HG03575 (cell line): Measurements from ENCODE around the gene CEBPE.

ENCODE experiments used
- ATAC-seq: cut with Tn5 transposase; IDR thresholded peaks from one replicate; pipeline ENCODE4 v1.9.1; 2021; ENCODE audit not compliant: unreplicated experiment, insufficient number of reproducible peaks, low FRiP score; ENCODE audit errors: extremely low read depth

CEBPE gene

GRCh38 chr14:23125933-23126524 lies 7.0 kb upstream of the CEBPE start:
- no peak for ATAC-seq

- no peak for ATAC-seq
Measured at GRCh38 chr14:23125011-23125410, 6.0 kb upstream of the CEBPE start.

GRCh38 chr14:23124337-23124954 lies 5.4 kb upstream of the CEBPE start:
- no peak for ATAC-seq

- ATAC-seq: no peak
Measured at GRCh38 chr14:23123419-23123818, 4.4 kb upstream of the CEBPE start.

- ATAC-seq: no peak
Measured at GRCh38 chr14:23122086-23122485, 3.0 kb upstream of the CEBPE start.

- ATAC-seq: no peak
Measured at GRCh38 chr14:23121361-23121771, 2.3 kb upstream of the CEBPE start.

GRCh38 chr14:23120541-23121251 lies 1.6 kb upstream of the CEBPE start:
- ATAC-seq: no peak

- ATAC-seq: no peak
Measured at GRCh38 chr14:23119363-23120327, 590 bp upstream of the CEBPE start.

GRCh38 chr14:23117371-23118020 lies 1.6 kb downstream of the CEBPE start:
- ATAC-seq: no peak

GRCh38 chr14:23115918-23116317 lies 3.1 kb downstream of the CEBPE start:
- no peak for ATAC-seq

GRCh38 chr14:23115039-23115731 lies 3.9 kb downstream of the CEBPE start:
- ATAC-seq: no peak

- no peak for ATAC-seq
Measured at GRCh38 chr14:23114669-23115038, 4.4 kb downstream of the CEBPE start.

GRCh38 chr14:23114120-23114458 lies 5.0 kb downstream of the CEBPE start:
- ATAC-seq: no peak

GRCh38 chr14:23113431-23114119 lies 5.5 kb downstream of the CEBPE start:
- ATAC-seq: no peak

GRCh38 chr14:23112359-23113178 lies 6.5 kb downstream of the CEBPE start:
- ATAC-seq: no peak

- no peak for ATAC-seq
Measured at GRCh38 chr14:23110579-23111365, 8.3 kb downstream of the CEBPE start.
